GM12874 (cell line): ENCODE data around the gene MAPKAPK2.

Experiments used
- CTCF ChIP-seq: IDR thresholded peaks from 2 replicates; pipeline ENCODE4 v1.5.1; 2011; ENCODE audit warnings: low read depth, mild to moderate bottlenecking, control low read depth, low read length, moderate library complexity; ENCODE audit not compliant: insufficient read depth

The MAPKAPK2 gene

GRCh38 chr1:206686478-206687249 is 2.0 kb downstream of the MAPKAPK2 start:
- TF ChIP-seq CTCF, result no peak

- no peak for TF ChIP-seq CTCF
Measured at GRCh38 chr1:206687251-206687914, 2.7 kb downstream of the MAPKAPK2 start.

- TF ChIP-seq CTCF, result no peak
Measured at GRCh38 chr1:206687915-206688442, 3.3 kb downstream of the MAPKAPK2 start.

GRCh38 chr1:206690516-206690915 is 5.8 kb downstream of the MAPKAPK2 start:
- TF ChIP-seq CTCF, result no peak

GRCh38 chr1:206691604-206692003 is 6.9 kb downstream of the MAPKAPK2 start:
- TF ChIP-seq CTCF, result no peak

- no peak for TF ChIP-seq CTCF
Measured at GRCh38 chr1:206693029-206693428, 8.3 kb downstream of the MAPKAPK2 start.

- TF ChIP-seq CTCF, result no peak
Measured at GRCh38 chr1:206693592-206693991, 8.9 kb downstream of the MAPKAPK2 start.
